Activated T-cell treated with anti-CD3 and anti-CD28 coated beads, Interleukin-2, amount 50 U/mL, for 1 hour (primary cell): ENCODE results near the gene SBNO2.
"Not testable (repeated sequence)": the region's sequence is repeated elsewhere in the genome, so short reads cannot be mapped to it uniquely, and the experiment has no call there.

Experiments
- DNase-seq: peaks from one replicate; pipeline ENCODE4 v3.0.0-alpha.2; 2020

Gene SBNO2

DNA sequence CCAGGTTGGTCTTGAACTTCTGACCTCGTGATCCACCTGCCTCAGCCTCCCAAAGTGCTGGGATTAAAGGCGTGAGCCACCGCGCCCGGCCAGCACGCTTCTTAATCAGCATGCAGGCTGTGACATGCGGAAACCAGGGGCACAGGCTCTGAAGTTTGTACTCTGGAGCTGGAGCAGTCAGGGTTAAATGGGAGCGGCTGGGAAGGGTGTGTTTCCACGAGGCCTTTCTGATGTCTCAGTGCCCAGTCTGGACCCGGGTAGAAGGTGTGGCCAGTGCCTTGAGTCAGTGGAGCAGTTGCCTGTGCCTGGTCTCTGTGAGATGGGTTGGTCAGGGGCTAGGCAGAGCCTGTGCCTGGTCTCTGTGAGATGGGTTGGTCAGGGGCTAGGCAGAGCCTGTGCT is 34.8 kb upstream of the SBNO2 start:
- not testable (repeated sequence) for DNase-seq

DNA sequence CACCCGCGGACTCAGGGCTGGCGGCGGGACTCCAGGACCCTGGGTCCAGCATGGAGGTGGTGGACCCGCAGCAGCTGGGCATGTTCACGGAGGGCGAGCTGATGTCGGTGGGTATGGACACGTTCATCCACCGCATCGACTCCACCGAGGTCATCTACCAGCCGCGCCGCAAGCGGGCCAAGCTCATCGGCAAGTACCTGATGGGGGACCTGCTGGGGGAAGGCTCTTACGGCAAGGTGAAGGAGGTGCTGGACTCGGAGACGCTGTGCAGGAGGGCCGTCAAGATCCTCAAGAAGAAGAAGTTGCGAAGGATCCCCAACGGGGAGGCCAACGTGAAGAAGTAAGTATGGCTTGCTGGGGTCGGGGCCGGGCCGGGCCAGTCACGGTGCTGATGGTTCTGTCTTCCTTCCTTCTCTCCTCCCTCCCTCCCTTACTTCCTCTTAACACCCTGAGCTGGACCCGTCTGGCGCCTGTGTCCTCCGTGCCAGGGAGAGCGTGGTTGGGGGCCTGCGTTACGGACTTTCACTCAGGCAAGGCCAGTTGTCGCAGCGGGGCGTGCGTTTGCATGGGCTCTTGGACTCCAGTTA is 32.9 kb upstream of the SBNO2 start:
- DNase-seq = peak; percentile 47

DNA sequence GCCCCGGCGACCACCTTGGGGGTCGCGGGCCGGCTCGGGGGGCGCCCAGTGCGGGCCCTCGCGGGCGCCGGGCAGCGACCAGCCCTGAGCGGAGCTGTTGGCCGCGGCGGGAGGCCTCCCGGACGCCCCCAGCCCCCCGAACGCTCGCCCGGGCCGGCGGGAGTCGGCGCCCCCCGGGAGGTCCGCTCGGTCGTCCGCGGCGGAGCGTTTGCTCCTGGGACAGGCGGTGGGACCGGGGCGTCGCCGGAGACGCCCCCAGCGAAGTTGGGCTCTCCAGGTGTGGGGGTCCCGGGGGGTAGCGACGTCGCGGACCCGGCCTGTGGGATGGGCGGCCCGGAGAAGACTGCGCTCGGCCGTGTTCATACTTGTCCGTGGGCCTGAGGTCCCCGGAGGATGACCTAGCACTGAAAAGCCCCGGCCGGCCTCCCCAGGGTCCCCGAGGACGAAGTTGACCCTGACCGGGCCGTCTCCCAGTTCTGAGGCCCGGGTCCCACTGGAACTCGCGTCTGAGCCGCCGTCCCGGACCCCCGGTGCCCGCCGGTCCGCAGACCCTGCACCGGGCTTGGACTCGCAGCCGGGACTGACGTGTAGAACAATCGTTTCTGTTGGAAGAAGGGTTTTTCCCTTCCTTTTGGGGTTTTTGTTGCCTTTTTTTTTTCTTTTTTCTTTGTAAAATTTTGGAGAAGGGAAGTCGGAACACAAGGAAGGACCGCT is 32.2 kb upstream of the SBNO2 start:
- peak; percentile 29 for DNase-seq

DNA sequence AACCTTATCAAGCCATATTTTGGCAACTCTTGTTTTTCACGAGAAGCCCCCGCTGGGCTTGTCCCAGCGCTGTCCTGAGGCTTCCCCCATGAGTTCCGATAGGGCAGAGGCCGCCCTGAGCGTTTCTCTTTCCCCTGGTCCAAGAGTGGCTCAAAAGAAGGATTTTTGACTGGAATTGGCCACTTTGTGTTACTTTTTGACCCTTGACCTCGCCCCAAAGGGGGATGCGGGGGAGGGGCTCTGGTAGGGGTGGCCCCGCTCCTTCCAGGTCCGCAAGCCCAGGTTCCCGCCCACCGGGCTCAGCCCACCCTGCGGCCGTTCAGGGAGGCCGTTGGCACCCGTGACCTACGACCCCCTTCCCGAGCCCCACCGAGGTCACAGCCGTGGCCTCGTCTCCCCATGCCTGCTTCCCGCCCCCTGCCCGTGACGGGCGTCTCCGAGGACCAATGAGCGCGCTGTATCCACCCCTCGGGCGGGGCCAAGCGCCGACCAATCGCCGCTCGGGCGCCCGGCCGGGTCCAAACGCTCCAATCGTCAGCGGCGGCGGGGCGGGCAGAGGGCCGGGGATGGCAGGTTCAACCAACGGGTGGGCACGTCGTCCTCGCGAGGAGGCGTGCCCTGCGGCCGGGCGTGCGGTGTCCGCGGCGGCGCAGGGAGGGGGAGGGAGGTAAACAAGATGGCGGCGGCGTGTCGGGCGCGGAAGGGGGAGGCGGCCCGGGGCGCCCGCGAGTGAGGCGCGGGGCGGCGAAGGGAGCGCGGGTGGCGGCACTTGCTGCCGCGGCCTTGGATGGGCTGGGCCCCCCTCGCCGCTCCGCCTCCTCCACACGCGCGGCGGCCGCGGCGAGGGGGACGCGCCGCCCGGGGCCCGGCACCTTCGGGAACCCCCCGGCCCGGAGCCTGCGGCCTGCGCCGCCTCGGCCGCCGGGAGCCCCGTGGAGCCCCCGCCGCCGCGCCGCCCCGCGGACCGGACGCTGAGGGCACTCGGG is 31.3 kb upstream of the SBNO2 start, which contains the start of gene STK11:
Gene STK11 (plus strand): TSS at position 665 of the 986 bp plus-strand sequence. CDS start 1,136 bp downstream, outside the sequence.
- DNase-seq = peak; percentile 100

DNA sequence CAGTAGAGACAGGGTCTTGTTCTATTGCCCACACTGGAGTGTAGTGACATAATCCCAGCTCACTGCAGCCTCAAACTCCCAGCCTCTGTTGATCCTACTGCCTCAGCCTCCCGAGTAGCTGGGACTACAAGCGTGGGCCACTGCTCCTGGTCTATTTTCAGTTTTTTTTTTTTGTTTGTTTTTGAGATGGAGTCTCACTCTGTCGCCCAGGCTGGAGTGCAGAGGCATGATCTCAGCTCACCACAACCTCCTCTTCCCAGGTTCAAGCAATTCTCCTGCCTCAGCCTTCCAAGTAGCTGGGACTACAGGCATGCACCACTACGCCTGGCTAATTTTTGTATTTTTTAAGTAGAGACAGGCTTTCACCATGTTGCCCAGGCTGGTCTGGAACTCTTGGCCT is 26.5 kb upstream of the SBNO2 start:
- DNase-seq = not testable (repeated sequence)

DNA sequence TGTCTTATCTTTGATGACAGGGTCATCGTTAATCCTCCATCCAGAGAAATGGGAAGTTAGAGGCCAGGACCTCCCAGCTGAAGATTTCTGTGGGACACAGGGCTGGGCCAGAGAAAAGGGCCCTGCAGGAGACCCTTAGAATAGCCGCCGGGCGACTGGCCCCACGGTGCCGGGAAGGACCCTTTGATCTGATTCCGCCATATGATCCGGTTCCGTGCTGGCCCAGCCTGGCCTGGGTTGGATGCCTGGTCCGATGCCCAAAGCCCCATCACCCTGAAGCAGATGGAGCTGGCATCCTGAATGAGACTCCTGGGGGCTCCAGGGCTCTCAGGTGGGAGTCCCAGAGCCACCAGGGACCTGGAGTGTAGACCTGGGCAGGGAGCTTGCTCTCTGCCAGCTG is 25.5 kb upstream of the SBNO2 start:
- DNase-seq = no peak

DNA sequence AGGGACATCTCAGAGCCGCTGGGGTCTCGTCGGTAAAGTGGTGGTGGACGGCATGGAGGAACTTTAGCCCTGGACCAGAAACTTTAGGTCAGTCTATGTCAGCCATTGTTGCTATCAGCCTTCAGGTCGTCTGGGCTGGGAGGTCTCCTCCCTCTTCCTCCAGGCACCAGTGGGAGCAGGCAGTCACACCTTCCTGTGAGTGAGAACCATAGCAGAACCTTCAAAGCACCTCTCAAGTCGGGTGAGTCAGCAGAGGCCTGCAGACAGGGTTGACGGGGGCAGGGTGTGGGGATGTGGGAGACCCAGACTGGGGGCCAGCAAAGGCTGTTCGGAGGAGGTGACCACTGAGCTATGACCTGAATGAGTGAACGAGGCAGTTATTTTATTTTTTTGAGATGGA is 15.4 kb upstream of the SBNO2 start:
- DNase-seq = peak; percentile 44

DNA sequence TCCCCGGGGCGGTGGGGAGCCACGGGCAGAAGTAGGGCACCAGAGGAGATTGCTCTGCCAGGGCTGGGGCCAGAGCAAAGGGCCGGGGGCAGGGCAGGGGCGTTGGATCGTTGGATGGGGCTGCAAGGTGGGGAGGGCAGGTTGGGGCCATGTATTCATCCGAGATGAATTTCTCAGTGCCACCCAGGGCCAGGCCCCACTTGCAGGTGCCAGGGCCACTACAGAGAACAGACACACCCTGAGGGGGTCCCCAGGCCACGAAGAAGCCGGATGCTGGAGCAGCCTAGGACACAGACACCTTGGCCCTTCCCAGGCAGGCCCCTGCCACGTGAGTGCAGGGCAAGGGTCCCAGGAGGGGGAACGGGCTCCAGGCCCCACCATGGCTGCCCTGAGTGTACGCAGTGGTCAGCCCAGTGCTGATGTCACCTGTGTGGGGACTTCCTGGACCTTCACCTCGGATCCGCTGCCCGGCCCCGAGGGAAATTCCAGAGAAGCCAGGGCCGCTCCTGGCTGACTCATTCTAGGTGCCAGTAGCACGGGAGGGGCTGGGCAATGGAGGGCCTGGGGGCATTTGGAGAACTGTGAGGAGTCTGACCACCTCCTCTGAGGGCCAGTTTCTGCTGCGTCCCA is 9.6 kb upstream of the SBNO2 start:
- DNase-seq = no peak

DNA sequence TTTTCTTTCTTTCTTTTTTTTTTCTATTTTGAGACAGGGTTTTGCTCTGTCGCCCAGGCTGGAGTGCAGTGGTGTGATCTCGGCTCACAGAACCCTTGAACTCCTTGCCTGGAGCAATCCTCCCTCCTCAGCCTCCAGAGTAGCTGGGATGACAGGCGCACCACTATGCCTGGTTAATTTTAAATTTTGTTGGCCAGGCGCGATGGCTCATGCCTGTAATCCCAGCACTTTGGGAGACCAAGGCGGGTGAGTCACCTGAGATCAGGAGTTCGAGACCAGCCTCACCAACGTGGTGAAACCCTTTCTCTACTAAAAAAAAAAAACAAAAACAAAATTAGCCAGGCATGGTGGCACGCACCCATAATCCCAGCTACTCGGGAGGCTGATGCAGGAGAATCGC is 8.7 kb upstream of the SBNO2 start:
- DNase-seq = no peak

DNA sequence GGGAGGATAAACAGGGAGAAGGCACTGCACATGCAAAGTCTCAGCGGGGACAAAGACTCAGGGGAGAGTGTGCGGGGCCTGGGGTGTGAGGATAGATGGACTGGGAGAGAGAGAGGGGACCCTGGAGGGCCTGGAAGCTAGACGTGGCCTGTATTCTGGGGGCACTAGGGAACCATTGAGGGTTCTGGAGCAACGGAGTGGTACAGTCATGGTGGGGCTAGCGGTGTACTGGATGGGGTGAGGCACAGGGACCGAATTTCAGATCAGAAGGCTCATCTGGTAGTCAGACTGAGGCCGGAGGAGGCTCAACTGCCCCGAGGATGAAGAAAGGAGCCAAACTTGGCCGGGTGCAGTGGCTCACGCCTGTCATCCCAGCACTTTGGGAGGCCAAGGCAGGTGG is 8.0 kb upstream of the SBNO2 start:
- no peak for DNase-seq

DNA sequence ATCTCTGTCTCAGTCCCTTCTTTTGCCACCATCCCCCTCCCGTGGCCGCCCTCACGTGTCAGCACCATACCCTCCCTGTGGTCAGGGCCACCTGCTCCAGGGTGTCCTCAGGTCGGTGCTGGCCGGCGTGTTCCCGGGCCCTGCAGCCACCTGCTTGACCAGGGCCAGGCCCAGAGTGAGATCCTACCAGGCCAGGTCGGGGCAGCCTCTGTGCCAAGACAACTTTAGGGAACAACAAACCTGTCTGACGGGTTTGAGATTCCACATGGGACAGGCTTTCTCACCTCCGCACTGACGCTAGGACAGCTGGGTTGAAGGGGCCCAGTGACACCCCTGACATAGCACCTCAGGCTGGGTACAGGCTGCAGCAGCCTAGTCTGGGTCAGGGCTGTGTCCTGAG is 7.5 kb upstream of the SBNO2 start:
- DNase-seq = no peak

DNA sequence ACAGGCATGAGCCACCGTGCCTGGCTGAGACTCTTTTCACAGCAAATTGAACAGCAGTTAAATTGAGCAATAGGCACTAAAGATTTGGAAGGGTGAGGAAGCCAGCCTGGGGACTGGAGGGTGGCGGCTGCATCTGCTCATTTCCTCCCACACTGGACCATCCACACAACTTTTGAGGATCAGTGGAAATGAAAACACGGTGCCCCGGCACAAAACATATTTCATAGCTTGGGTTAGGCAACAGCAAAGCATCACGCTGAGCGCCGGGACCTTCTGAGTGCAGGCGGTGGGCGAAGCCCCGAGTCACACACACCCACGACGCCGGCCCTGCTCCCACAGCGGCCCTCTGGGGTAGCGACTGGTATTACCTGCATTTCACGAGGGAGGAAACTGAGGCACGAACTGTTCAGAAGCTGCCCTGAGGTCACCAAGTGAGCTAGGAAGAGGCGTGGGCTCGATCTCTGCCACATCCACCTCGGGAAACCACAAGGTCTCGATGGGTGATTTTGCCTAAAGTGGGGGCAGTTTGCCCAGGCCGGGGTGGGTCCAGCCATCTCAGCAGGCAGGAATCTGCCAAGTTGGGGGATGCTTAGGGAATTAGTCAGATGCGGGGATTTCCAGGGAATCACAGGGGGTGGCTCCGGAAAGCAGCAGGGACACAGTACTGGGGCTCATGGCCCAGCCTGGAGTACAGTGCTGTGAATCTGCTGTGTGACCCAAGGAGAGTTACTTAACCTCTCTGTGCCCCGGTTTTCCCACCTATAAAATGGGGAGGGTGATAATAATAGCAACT is 3.5 kb upstream of the SBNO2 start:
- no peak for DNase-seq

DNA sequence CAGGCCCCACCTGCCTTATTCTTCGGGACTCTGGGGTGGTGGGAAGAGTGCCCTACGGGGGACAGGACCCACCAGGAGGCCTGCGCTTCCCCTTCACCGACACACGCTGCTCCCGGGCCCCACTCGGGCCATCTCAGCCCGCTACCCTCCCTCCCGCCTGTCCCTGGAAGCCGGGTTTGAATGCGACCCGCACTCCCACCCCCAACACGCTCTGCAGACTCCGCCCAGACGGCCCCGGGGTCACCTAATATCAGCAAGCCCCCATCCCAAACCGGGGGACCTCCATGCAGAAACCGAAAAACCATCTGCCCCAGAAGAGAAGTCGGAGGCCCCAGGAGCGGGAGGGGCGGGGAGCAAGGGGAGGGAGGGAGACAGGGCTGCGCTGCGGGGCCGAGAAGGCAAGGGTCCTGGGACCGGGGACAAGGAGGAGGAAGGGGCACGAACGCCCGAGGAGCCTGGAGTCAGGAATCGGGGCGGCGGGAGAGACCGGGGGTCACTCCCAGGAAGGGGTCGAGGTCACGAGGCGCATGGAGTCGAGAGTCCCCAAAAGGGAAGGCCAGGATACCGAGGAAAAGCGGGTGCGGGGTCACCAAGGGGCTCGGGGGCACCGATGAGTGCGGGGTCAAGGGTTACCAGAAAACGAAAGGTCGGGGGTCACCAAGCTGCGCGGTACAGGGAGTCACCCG is 766 bp downstream of the SBNO2 start:
- peak; percentile 36 for DNase-seq

DNA sequence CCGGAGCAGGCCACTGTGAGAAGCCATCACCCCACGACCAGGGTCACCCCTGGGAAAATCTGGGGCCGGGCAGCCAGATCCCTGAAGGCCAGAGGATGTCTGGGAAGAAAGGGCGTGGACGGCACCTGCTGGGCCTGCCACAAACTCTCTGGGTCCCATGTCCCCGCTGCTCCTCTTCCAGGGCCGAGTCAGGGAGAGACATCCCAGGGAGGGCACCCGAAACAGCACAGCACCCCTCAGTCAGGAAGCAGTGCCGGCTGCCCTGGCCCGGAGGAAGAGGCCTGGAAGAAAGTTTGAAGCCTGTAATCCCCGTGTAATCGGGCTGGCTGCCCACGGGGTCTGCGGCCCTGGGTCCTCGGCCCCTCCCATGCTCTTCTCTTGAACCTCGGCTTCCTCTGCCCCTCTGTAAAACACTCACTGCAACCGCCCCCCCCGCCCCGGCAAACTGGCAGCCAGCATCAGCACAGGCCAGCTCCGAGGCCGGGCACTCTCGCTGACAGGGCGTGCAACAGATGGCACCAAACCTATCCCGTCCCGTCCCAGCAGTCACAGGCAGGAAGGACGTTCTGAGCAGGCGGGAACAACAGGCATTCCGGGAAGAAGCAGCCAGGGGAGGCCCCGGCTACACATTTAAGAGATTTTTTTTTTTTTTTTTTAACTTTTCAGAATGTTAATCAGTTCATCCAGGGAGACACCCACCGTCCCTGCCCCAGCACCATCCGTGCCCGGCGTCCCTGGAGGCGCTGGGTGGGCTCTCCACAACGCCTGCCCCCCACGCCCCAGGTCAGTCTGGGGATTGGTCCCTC is 1.5 kb downstream of the SBNO2 start:
- DNase-seq = peak; percentile 21

DNA sequence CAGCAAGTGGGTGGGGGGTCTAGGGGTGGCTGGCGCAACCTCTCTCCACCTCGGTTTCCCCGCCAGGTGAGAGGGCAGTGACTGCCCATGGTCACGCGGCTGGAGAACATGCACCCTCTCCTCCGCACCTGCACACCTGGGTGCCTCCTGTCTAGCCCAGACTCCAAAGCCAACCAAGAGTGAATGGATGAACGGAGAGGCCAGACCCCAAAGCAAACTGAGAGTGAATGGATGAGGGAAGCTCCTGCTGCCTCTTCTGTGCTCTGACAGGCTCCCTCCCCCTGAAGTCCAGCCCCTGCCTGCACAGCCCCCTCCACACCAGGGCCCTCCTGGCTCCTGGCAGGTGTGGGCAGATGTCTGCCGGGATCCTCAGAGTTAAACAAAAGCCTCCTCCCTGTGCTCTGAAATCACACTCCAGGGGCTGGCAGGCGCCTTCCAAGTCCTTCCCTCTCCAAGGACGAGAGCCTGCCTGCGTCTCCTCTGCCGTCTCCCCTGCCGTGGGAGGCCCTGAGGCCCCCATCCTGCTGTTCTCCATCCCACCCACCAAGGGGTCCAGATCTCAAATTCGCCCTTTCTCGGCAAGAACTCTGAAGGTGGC is 2.2 kb downstream of the SBNO2 start:
- peak; percentile 18 for DNase-seq

DNA sequence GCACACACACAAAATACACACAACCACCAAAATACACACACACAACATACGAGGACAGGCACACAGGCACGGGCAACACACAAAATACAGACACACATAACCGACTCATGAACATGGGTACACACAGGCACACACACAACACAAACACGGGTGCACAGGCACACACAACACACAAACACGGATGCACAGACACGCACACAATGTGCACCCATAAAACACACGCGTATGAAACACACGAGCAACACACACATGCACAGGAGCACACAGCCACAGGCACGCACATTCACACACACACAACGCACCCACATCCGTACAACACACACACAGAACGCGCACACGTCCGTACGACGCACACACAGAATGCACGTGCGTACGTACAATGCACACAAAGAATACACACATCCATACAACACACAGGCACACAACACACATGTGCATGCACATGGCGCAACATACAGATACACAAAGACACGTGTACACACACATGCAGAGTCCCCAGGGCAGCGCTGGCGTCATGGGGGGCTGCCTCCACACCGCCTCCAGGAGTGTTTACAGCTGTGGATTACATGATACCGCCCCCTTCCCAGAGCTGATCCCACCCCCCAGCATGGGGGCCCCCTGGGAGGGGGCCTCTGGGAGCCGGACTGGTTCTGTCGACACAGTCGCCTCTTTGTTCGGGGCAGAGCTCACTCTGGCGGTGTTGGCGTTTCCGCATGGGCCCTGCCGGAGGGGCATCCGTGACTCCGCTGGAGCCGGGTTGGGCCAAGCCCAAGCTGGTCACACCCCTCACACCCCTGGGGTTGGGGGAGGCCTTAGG is 2.9 kb downstream of the SBNO2 start:
- DNase-seq = peak; percentile 16

DNA sequence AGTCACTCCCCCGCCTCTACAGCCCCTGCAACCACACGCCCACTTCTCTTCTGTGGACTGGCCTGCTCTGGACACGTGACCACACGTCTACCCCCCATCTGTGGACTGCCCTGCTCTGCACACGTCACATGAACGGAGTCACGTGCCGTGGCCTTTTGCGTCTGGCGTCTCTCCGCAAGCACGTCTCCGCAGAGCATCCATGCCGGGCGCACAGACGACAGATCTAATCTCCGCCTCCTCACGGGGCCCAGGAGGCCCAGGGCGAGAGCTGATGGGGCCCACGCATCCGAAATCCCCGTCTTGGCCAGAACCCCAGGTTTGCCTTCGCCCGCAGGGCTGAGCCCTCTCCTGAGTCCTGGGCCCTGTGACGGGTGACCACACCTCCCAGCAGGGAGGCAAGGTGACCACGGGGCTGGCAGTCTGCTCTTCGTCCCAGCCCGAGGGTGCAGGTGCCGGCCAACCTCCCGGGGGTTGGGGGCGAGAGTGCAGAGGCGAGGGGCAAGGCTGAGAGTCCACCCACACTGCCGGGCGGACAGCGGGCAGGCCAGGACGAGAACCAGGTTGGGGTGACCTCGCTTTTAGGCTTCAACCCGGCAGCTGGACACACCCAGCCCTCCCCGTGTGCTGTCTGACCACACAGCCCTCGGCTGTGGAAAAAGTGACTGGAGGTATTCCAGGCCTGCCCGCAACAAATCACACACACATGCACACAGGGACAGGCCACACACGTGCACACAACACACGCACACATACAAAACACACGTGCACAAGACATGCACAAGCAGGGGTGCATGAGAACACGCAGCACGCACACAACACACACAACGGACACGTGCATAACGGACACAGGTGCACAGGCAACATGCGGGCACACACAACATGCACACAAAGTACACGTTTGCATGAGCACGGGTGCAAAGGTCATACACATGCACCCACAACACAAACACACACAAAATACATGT is 3.9 kb downstream of the SBNO2 start:
- peak; percentile 16 for DNase-seq

DNA sequence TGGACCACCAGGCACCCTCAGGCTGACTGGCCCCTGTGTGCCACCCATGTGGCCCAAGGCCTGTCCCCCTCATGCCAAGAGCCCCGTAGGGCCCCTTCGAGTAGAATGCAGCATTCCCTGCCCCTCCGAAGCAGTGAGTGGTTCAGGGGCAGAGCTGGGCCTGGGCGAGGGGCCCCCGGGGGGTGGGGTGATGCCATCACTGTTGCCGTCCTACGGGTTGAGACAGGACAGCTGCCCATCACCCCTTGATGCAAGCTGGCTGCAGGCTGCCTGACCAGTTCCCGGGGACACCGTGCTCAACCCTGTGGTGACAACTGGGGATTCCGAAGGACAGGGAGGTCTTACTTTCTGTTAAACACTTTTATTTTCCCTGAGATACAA is 4.7 kb downstream of the SBNO2 start:
- DNase-seq = no peak
